Muscle layer of duodenum (tissue), 2 donors: ENCODE results near the gene PYGO2.

ENCODE experiments used
- H3K27ac ChIP-seq: one replicate; pipeline ENCODE4 v1.7.0; 2013; ENCODE audit warnings: mild to moderate bottlenecking, low read length
- H3K27me3 ChIP-seq: one replicate; pipeline ENCODE4 v1.7.0; 2013; ENCODE audit warnings: low read depth, mild to moderate bottlenecking, control low read depth, low read length
- H3K36me3 ChIP-seq, 2 donors: one replicate each; pipeline ENCODE4 v1.7.0; 2013; ENCODE audit warnings: low read length in 2 of 2, control low read depth in 1 of 2, mild to moderate bottlenecking in 1 of 2; ENCODE audit not compliant: insufficient read depth in 2 of 2, control insufficient read depth in 1 of 2
- H3K4me1 ChIP-seq, 2 donors: one replicate each; pipeline ENCODE4 v1.7.0; 2013; ENCODE audit warnings: low read length in 2 of 2, mild to moderate bottlenecking in 2 of 2, control low read depth in 1 of 2, moderate library complexity in 1 of 2; ENCODE audit not compliant: insufficient read depth in 2 of 2, control insufficient read depth in 1 of 2
- H3K4me3 ChIP-seq, 2 donors: one replicate each; pipeline ENCODE4 v1.7.0; 2013; ENCODE audit warnings: low read length in 2 of 2, low read depth in 1 of 2, mild to moderate bottlenecking in 1 of 2
- H3K9me3 ChIP-seq, 2 donors: one replicate each; pipeline ENCODE4 v1.7.0; 2013; ENCODE audit warnings: low read length in 2 of 2, control low read depth in 1 of 2, mild to moderate bottlenecking in 1 of 2; ENCODE audit not compliant: control insufficient read depth in 1 of 2
- donor health status: healthy.

Gene PYGO2

GRCh38 chr1:155004352-155005075 lies 42.9 kb upstream of the PYGO2 start:
- no peaks in the 10 kb centered on the region for H3K9me3 ChIP-seq
- peak overlapping the region; percentile 97 for H3K27ac ChIP-seq
- H3K4me3 ChIP-seq: peak overlapping the region; percentile 92 to 93
- no peaks in the 10 kb centered on the region for H3K27me3 ChIP-seq
- H3K36me3 ChIP-seq: peaks cover 0 to 5% of the 10 kb centered on the region in 2 donors
- peaks cover 17 to 40% of the 10 kb centered on the region in 2 donors for H3K4me1 ChIP-seq

- H3K27ac ChIP-seq: peak overlapping the region; percentile 97
- no peaks in the 10 kb centered on the region for H3K9me3 ChIP-seq
- peaks cover 0 to 5% of the 10 kb centered on the region in 2 donors for H3K36me3 ChIP-seq
- peaks cover 17 to 45% of the 10 kb centered on the region in 2 donors for H3K4me1 ChIP-seq
- peak overlapping the region; percentile 92 to 93 for H3K4me3 ChIP-seq
- H3K27me3 ChIP-seq: no peaks in the 10 kb centered on the region
These were observed 42.3 kb upstream of the PYGO2 start for GRCh38 chr1:155003766-155004351.

- peaks cover 0 to 5% of the 10 kb centered on the region in 2 donors for H3K36me3 ChIP-seq
- H3K27ac ChIP-seq: peak overlapping the region; percentile 97
- H3K27me3 ChIP-seq: no peaks in the 10 kb centered on the region
- peaks cover 17 to 46% of the 10 kb centered on the region in 2 donors for H3K4me1 ChIP-seq
- H3K4me3 ChIP-seq: peak overlapping the region; percentile 92 to 93
- H3K9me3 ChIP-seq: no peaks in the 10 kb centered on the region
These were observed 41.7 kb upstream of the PYGO2 start for GRCh38 chr1:155003227-155003765.

GRCh38 chr1:155002464-155003226 lies 41.1 kb upstream of the PYGO2 start, which contains the start of gene ZBTB7B:
Gene ZBTB7B (plus strand): TSS chr1:155002802. CDS start chr1:155014661, 11,859 bp downstream.
- H3K27ac ChIP-seq: peak within 1 kb of the TSS; percentile 97
- no peaks in the 10 kb centered on the region for H3K9me3 ChIP-seq
- H3K36me3 ChIP-seq: peaks cover 0 to 5% of the 10 kb centered on the region in 2 donors
- no peaks in the 10 kb centered on the region for H3K27me3 ChIP-seq
- peaks cover 16 to 46% of the 10 kb centered on the region in 2 donors for H3K4me1 ChIP-seq
- H3K4me3 ChIP-seq: peak within 1 kb of the TSS; percentile 92 to 93

GRCh38 chr1:155001675-155002463 lies 40.3 kb upstream of the PYGO2 start:
- peaks cover 9 to 40% of the 10 kb centered on the region in 2 donors for H3K4me1 ChIP-seq
- no peaks in the 10 kb centered on the region for H3K27me3 ChIP-seq
- peak overlapping the region; percentile 96 for H3K27ac ChIP-seq

GRCh38 chr1:155001425-155001674 lies 39.8 kb upstream of the PYGO2 start:
- peaks cover 4 to 39% of the 10 kb centered on the region in 2 donors for H3K4me1 ChIP-seq
- H3K9me3 ChIP-seq: no peaks in the 10 kb centered on the region
- H3K27ac ChIP-seq: peak overlapping the region; percentile 96
- H3K4me3 ChIP-seq: peak overlapping the region; percentile 83 to 89
- no peaks in the 10 kb centered on the region for H3K27me3 ChIP-seq
- peaks cover 0 to 5% of the 10 kb centered on the region in 2 donors for H3K36me3 ChIP-seq

More at GRCh38 chr1:155001675-155002463, 40.3 kb upstream of the PYGO2 start:
- Histone ChIP-seq H3K36me3 (peaks cover 0 to 5% of the 10 kb centered on the region in 2 donors), H3K4me3 (peak overlapping the region; percentile 83 to 89), H3K9me3 (no peaks in the 10 kb centered on the region)

GRCh38 chr1:155000726-155001424 lies 39.3 kb upstream of the PYGO2 start:
- H3K4me3 ChIP-seq: peak overlapping the region; percentile 83 to 89
- peak overlapping the region; percentile 96 for H3K27ac ChIP-seq
- H3K36me3 ChIP-seq: peaks cover 0 to 5% of the 10 kb centered on the region in 2 donors
- no peaks in the 10 kb centered on the region for H3K27me3 ChIP-seq
- H3K4me1 ChIP-seq: peaks cover 3 to 34% of the 10 kb centered on the region in 2 donors
- no peaks in the 10 kb centered on the region for H3K9me3 ChIP-seq

- peak overlapping the region; percentile 83 to 89 for H3K4me3 ChIP-seq
- H3K4me1 ChIP-seq: peaks cover 4 to 31% of the 10 kb centered on the region in 2 donors
- no peaks in the 10 kb centered on the region for H3K9me3 ChIP-seq
- H3K27me3 ChIP-seq: no peaks in the 10 kb centered on the region
- H3K27ac ChIP-seq: peak overlapping the region; percentile 96
- H3K36me3 ChIP-seq: peaks cover 0 to 5% of the 10 kb centered on the region in 2 donors
These were observed 38.8 kb upstream of the PYGO2 start for GRCh38 chr1:155000411-155000725.

GRCh38 chr1:154999571-155000410 lies 38.2 kb upstream of the PYGO2 start:
- H3K27me3 ChIP-seq: no peaks in the 10 kb centered on the region
- no peaks in the 10 kb centered on the region for H3K9me3 ChIP-seq
- peak overlapping the region; percentile 86 for H3K27ac ChIP-seq
- peak overlapping the region; percentile 59 to 89 for H3K4me3 ChIP-seq
- H3K4me1 ChIP-seq: peaks cover 4 to 25% of the 10 kb centered on the region in 2 donors
- peaks cover 0 to 5% of the 10 kb centered on the region in 2 donors for H3K36me3 ChIP-seq
